Sigmoid colon (tissue), 4 donors: ENCODE measurements around the gene ATP2C1.

Source experiments
- CTCF ChIP-seq, 4 experiments: fragments of 450-650 bp in 3 of 4; fragments of 200-600 bp in 1 of 4; IDR thresholded peaks; one replicate each; pipeline ENCODE4 v1.5.1; 2016 to 2019; ENCODE audit warnings: antibody characterized with exemption in 4 of 4, mild to moderate bottlenecking in 3 of 4, moderate library complexity in 2 of 4
- POLR2AphosphoS5 ChIP-seq, 4 donors: sonication (generic); formaldehyde crosslinking; IDR thresholded peaks; one replicate each; pipeline ENCODE4 v1.6.1; 2017; ENCODE audit warnings: antibody characterized with exemption in 4 of 4

- no peak for TF ChIP-seq POLR2AphosphoS5 (IDR thresholded peaks at IDR 0.05)
- no peak for TF ChIP-seq CTCF (IDR thresholded peaks at IDR 0.05)
Measured at GRCh38 chr3:131050001-131050400, 156.1 kb downstream of the ATP2C1 start.
